Epithelial cell of esophagus (primary cell): ENCODE data around the gene EMP1.

ENCODE experiments used
- DNase-seq: peaks from one replicate; pipeline ENCODE4 v3.0.0; 2010; ENCODE audit warnings: low read depth
- H3K4me3 ChIP-seq: 2 replicates; pipeline ENCODE4 v1.5.1; 2011; ENCODE audit warnings: mild to moderate bottlenecking, low read length, control low read depth
- TF ChIP-seq, protein P1 (sequence below): IDR thresholded peaks from 2 replicates; pipeline ENCODE4 v1.5.1; 2011; ENCODE audit warnings: low read depth, mild to moderate bottlenecking, low read length, control low read depth, inconsistent platforms; ENCODE audit not compliant: insufficient read depth; ENCODE audit errors: missing control alignments

The EMP1 gene

DNA sequence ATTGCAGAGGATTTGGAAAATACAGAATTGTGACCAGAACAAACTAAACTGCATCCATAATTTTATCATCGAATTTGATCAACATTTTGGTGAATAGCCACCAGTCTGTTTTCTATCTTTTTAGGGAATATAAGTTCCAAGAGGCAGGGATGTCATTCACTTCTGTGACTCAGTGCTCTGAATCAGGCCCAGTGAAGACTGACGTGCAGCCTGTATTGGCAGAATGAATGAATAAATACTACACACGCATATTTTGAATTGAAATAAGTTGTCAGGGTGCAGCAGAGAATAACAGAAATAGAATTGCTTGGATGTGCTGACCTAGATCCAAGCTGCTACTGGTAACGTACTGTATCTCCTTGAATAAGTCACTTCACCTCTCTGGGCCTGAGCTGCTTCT lies 1.3 kb upstream of the EMP1 start:
- DNase-seq, result peak; percentile 79
- no peak overlapping the region for H3K4me3 ChIP-seq
- TF ChIP-seq, protein P1, sequence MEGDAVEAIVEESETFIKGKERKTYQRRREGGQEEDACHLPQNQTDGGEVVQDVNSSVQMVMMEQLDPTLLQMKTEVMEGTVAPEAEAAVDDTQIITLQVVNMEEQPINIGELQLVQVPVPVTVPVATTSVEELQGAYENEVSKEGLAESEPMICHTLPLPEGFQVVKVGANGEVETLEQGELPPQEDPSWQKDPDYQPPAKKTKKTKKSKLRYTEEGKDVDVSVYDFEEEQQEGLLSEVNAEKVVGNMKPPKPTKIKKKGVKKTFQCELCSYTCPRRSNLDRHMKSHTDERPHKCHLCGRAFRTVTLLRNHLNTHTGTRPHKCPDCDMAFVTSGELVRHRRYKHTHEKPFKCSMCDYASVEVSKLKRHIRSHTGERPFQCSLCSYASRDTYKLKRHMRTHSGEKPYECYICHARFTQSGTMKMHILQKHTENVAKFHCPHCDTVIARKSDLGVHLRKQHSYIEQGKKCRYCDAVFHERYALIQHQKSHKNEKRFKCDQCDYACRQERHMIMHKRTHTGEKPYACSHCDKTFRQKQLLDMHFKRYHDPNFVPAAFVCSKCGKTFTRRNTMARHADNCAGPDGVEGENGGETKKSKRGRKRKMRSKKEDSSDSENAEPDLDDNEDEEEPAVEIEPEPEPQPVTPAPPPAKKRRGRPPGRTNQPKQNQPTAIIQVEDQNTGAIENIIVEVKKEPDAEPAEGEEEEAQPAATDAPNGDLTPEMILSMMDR, result no peak

DNA sequence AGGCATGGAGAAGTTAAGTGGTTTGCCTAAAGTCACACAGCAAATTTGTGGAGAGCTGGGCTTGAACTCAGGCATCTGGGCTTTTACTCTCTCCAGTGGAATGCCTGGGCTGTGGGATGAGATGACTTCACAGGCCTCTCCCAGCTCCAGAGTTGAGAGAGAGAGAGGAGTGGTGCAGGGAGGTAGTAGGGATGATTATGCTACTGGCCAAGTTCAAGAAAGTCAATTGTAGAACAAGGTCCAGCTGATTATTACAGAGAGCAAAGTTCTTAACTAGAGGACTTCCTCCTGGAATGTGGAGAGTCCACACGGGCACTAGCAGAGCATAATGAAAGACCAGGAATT lies 769 bp upstream of the EMP1 start:
- TF ChIP-seq, protein P1, result no peak
- H3K4me3 ChIP-seq, result no peak overlapping the region
- DNase-seq, result no peak

DNA sequence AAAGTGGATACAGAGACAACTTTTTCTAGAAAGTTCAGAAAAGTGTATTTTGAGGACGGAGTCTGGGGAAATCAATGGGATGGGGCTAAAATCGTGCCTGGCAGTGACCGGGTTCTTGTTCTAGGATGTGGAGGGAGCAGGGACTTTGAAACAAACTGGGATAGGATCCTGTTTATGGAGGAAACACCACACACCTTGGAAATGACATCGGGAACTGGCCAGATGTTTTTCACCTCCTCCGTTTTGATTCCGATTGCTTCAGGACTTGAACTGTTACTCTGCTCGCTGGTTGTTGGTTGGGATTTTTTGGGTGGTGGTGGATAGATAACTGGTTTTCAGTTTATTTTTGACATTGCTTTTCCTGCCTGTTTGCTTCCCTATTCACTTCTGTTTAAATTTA lies 506 bp downstream of the EMP1 start:
- TF ChIP-seq, protein P1, result no peak
- no peak for DNase-seq
- peak overlapping the region; percentile 76 for H3K4me3 ChIP-seq

DNA sequence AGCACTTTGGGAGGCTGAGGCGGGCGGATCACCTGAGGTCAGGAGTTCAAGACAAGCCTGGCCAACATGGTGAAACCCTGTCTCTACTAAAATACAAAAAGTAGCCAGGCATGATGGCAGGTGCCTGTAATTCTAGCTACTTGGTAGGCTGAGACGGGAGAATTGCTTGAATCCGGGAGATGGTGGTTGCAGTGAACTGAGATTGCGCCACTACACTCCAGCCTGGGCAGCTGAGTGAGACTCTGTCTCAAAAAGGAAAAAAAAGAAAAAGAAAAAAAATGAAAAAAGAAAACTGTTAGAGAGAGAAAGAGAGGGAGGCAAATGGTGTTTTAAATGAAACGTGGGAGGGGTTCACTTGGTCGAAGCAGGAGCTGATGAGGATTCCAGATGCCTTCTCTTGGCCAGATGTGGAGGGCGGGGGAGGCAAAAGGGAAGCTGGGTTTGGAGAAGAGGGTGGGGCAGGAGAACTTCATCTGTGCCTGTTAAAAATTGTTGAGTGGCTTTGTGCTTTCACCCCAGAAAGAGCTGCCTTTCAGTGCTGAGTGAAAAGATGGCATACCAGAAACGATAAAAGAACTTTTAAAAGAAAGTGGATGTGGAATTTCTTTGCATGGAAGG lies 1.1 kb downstream of the EMP1 start:
- peak overlapping the region; percentile 76 for H3K4me3 ChIP-seq
- DNase-seq, result no peak
- TF ChIP-seq, protein P1, result no peak

DNA sequence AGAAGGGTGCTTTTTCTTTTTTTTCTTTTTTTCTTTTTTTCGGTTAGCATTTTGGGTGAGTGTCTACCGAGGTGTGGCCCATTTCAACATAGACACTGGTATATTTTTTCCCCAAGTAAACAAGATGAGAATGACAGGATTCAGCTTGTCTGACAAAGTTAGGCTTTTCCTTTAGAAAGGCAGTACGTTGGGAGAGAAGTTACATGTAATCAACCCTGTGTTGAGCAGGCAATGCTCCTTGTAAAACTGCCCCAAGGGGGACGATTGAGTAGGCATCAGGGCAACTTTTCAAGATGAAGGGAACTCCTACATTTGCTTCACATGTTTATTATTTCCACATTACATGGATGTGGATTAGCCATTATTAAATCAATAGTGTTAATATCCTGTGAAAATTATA lies 1.7 kb downstream of the EMP1 start:
- TF ChIP-seq, protein P1, result no peak
- peak; percentile 56 for DNase-seq
- peak overlapping the region; percentile 76 for H3K4me3 ChIP-seq

DNA sequence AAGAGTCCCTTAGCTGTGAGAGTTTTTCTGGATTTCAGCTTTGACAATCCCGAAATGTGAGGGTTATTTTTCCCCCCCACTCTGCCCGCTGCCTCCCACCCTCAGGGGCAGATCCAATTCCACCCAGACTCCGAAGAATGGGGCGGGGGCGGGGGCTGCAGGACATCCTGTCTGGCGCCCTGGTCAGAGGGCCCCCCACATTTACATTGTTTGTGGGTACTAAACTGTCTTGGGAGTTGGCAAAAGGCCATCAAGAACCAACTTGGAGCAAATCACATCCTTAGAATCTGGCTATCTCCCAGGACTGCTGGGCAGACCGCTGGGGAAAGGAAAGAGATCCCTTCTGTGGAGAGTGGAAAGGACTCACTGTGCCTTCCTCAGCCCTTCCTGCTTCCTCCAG lies 2.4 kb downstream of the EMP1 start:
- TF ChIP-seq, protein P1, result no peak
- no peak for DNase-seq
- peak overlapping the region; percentile 76 for H3K4me3 ChIP-seq

DNA sequence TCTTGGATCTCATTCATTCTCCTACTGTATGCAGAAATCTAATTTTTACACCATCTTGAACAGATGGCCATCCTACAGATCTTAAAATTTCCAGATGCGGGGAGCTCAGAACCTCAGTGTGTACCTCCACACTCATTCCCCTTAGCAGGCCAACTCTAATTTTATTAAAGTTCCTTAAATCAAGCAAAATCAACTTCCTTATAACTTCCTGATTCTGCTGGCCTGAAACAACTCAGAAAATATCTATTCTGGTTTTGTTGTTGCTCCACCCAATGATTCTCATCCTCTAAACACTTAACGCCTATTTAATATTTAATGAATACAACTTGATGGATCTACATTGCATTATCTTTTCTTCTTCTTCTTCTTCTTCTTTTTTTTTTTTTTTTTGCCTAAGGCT lies 3.1 kb downstream of the EMP1 start:
- no peak for DNase-seq
- no peak overlapping the region for H3K4me3 ChIP-seq
- TF ChIP-seq, protein P1, result no peak
